ENCODE measurements around the gene TNPO3.
"Not testable (repeated sequence)": the region's sequence is repeated elsewhere in the genome, so short reads cannot be mapped to it uniquely, and the experiment has no call there.

The TNPO3 gene

GRCh38 chr7:129013048-129013724 lies 41.7 kb downstream of the TNPO3 start:
- no peak for DNase-seq

- DNase-seq, result no peak
Measured at GRCh38 chr7:129012641-129013040, 42.3 kb downstream of the TNPO3 start.

- DNase-seq, result no peak
Measured at GRCh38 chr7:129010075-129010474, 44.8 kb downstream of the TNPO3 start.

- no peak for DNase-seq
Measured at GRCh38 chr7:129009437-129009836, 45.5 kb downstream of the TNPO3 start.

- DNase-seq, result no peak
Measured at GRCh38 chr7:129008645-129009414, 46.1 kb downstream of the TNPO3 start.

GRCh38 chr7:129007572-129007971 lies 47.3 kb downstream of the TNPO3 start:
- no peak for DNase-seq

- DNase-seq, result no peak
Measured at GRCh38 chr7:129006636-129007414, 48.1 kb downstream of the TNPO3 start.

- DNase-seq, result no peak
Measured at GRCh38 chr7:129005186-129005585, 49.7 kb downstream of the TNPO3 start.

GRCh38 chr7:128997181-128997580 lies 57.7 kb downstream of the TNPO3 start:
- DNase-seq, result no peak

- DNase-seq, result not testable (repeated sequence)
Measured at GRCh38 chr7:128994560-128994959, 60.4 kb downstream of the TNPO3 start.

- no peak for DNase-seq
Measured at GRCh38 chr7:128993419-128993818, 61.5 kb downstream of the TNPO3 start.

GRCh38 chr7:128989961-128990360 lies 65.0 kb downstream of the TNPO3 start:
- DNase-seq, result no peak

- DNase-seq, result no peak
Measured at GRCh38 chr7:128988372-128988771, 66.5 kb downstream of the TNPO3 start.

GRCh38 chr7:128986609-128987008 lies 68.3 kb downstream of the TNPO3 start:
- no peak for DNase-seq

- no peak for DNase-seq
Measured at GRCh38 chr7:128985660-128986059, 69.3 kb downstream of the TNPO3 start.

GRCh38 chr7:128982105-128982504 lies 72.8 kb downstream of the TNPO3 start:
- no peak for DNase-seq

GRCh38 chr7:128974241-128974934 lies 80.5 kb downstream of the TNPO3 start:
- no peak for DNase-seq

- no peak for DNase-seq
Measured at GRCh38 chr7:128968624-128969023, 86.3 kb downstream of the TNPO3 start.

- no peak for DNase-seq
Measured at GRCh38 chr7:128963327-128963757, 91.6 kb downstream of the TNPO3 start.

- no peak for DNase-seq
Measured at GRCh38 chr7:128962899-128963298, 92.0 kb downstream of the TNPO3 start.

- DNase-seq, result no peak
Measured at GRCh38 chr7:128961030-128961659, 93.8 kb downstream of the TNPO3 start.

GRCh38 chr7:128959296-128959695 lies 95.6 kb downstream of the TNPO3 start:
- DNase-seq, result no peak
